GM12872 (cell line): ENCODE results near the gene FOXO6.

Experiments used
- CTCF ChIP-seq: IDR thresholded peaks from 3 replicates; pipeline ENCODE4 v1.5.1; 2011; ENCODE audit warnings: low read depth, mild to moderate bottlenecking, low read length, moderate library complexity; ENCODE audit not compliant: insufficient read depth

The FOXO6 gene

DNA sequence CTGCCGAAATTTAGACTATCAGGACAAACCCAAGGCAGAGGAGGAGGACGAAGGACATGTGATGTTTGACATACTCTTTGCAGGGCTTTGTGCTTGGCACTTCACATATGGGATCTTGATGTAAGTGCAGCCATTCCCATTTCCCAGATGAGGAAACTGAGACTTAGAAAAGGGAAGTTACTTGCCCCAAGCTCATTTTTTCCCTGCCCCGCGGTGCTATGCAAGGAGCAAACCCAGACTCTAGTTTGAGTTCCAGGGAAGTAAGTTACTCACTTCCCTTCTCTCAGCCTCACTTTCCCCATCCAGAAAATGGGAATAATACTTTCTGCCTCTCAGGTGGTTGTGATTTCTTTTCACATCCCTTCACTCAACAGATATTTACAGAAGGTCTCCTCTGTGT is 4.5 kb upstream of the FOXO6 start:
- TF ChIP-seq CTCF: no peak

- no peak for TF ChIP-seq CTCF
These were observed 3.7 kb upstream of the FOXO6 start for GRCh38 chr1:41357451-41358101.

DNA sequence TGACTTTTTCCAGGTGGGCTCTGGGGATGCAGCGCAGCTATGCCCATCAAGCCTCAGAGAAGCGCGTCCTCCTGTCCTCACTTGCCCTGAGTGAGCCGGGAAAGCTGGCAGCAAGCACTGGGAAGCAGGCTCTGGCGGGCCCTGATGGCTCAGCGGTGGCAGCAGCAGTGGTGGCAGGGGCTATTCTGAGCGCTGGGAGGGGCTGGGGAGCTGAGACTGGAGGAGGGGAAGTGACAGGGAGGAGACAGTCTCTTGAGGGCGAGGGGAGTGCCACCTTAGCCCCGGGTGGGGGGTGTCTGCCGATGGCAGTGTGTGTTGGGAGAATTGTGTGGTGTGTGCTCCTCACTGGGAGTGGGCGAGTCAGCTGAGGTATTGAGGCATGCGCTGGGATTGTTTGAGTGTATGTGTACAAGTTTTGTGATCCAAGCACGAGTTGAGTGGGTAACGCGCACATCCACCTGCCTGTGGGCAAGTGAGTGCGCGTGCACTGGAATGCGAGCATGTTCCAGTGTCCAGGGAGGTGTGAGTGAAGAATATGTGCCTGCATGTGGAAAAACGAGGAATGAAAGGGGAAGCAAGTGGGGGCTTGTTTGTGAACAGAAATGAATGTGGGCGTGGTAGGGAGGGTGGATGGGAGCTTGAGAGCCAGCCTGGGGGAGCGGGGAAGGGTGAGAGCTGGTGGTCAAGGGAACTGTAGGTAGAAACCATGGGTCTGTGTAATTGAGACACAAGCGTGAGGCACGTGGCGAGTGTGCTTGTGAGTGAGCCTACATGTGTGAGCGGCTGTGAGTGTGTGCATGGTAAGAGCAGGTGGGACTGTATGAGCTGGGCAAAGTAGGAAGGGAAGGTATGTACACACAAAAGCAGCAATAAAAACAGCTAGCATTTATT is 2.9 kb upstream of the FOXO6 start:
- TF ChIP-seq CTCF: no peak

DNA sequence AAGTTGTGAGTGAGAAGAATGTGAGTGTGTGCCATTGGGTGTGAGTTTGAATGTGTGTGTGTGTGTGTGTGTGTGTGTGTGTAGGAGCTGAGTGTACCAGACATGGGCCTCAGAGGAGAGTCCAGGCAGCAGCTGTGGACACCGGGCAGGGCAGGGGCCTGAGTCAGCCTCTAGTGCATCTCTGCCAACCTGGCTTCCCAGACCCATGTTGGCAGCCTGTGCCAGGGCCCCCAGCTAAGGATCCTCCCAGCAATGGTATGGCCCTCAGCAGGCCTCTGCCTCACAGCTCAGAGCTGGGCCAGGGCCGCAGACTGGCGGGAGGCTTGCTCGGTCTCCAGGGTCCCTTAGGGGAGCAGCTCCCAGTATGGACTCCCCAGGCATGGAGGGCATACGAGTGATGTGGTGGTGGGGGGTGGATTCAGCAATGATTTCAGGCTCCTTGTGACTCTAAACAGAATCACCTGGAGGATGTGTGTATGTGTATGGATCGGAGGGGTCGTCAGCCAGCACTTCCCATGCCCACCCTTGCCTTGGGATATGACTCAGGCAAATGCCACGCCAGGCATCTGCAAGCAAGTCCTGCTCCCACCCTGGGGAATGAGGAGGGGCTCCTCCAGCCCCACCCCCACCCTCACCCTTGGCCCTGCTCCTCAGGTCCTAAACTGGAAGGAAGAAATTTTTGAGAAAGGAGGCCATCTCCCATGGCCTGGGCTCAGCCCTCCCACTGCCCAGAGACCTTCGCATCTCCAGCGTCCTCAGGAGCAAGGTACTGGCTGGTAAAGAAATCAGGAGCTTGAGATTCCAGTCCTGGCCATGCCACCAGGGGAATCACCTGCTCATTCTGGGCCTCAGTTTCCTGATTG is 1.8 kb upstream of the FOXO6 start:
- no peak for TF ChIP-seq CTCF

- TF ChIP-seq CTCF: no peak
These were observed 1.0 kb upstream of the FOXO6 start for GRCh38 chr1:41360074-41360785.

- TF ChIP-seq CTCF: no peak
These were observed 492 bp downstream of the FOXO6 start for GRCh38 chr1:41361495-41362356.
